ENCODE measurements around the gene CEP72. TPM values are rescaled to one million over a fixed set of nuclear protein-coding genes. Genes with fewer than 3 reads are reported as not detected.
"Not testable (repeated sequence)": the region's sequence is repeated elsewhere in the genome, so short reads cannot be mapped to it uniquely, and the experiment has no call there.

CEP72 gene
- total RNA-seq, 6 experiments from 2014 or later = 2.9 to 5.0 (median 4.0) TPM

DNA sequence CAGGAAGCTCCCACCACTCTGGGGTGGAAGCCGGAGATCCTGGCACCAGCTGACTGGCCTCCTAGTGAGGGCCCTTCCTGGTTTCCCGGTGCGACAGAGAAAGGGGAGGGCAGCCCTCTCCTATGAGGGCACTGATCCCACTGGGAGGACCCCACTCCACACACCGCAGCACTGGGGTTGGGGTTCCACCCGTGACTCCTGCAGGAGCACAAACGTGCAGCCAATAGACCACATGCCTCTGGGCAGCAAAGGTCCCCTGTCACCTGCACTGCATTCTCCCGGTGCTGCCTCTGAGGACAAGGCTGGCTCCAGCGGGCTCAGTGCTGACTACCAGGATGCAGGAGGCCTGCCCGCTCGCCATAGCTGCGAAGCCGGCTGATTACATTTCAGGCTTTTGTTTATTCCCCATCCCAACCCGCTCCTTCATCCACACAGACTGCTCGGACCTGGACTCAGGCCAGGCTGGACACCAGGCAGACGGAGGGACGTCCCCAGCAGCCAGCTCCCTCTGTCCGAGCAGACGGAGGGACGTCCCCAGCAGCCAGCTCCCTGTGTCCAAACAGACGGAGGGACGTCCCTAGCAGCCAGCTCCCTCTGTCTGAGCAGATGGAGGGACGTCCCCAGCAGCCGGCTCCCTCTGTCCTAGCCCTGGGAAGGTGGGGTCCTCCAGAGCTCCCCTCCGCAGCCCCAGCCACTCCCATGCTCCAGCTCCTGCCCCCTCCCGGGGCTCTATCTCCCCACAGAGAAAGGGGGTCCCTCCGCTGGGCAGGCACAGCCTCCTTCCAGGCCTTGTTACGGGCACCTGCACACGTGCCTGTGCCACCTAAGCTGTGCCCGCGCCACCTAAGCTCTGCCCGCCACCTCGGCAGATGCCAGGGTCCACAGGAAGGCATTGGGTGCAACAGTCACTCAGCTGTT lies 8.8 kb upstream of the CEP72 start:
- TF ChIP-seq, protein P1, sequence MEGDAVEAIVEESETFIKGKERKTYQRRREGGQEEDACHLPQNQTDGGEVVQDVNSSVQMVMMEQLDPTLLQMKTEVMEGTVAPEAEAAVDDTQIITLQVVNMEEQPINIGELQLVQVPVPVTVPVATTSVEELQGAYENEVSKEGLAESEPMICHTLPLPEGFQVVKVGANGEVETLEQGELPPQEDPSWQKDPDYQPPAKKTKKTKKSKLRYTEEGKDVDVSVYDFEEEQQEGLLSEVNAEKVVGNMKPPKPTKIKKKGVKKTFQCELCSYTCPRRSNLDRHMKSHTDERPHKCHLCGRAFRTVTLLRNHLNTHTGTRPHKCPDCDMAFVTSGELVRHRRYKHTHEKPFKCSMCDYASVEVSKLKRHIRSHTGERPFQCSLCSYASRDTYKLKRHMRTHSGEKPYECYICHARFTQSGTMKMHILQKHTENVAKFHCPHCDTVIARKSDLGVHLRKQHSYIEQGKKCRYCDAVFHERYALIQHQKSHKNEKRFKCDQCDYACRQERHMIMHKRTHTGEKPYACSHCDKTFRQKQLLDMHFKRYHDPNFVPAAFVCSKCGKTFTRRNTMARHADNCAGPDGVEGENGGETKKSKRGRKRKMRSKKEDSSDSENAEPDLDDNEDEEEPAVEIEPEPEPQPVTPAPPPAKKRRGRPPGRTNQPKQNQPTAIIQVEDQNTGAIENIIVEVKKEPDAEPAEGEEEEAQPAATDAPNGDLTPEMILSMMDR (IDR thresholded peaks at IDR 0.05) = no peak
- no peaks in the 10 kb centered on the region for H3K36me3 Mint-ChIP-seq (ENCODE audit: low read depth)
- no peak for DNase-seq
- H3K4me1 Mint-ChIP-seq (ENCODE audit: low read depth) = no peaks in the 10 kb centered on the region
- H3K4me3 Mint-ChIP-seq = no peak overlapping the region
- H3K27me3 Mint-ChIP-seq (ENCODE audit: insufficient read depth) = peaks cover 41% of the 10 kb centered on the region
- H3K27ac Mint-ChIP-seq = no peak overlapping the region
- H3K9me3 Mint-ChIP-seq = no peaks in the 10 kb centered on the region

DNA sequence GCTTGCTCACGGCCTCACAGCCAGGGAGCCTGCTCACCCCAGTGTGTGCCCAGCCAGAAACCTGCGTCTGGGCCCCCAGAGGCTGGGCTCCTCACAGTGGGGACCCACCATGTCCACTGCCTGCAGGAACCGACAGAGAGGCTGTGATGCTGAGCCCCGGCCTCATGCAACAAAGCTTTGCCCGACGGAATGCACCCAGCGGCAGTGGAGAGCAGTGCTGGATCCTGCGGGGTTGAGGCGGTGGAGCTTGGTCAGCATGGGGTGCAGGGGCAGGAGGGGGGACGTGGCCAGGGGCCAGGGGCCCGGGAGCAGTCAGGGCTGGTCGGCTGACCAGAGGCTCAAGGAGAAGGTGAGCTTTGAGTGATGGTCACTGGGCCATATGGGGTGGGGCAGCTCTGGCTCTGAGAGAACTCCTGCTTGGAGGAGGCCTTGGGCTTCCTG lies 7.7 kb upstream of the CEP72 start:
- Mint-ChIP-seq H3K4me3 (no peak overlapping the region), H3K36me3 (ENCODE audit: low read depth) (no peaks in the 10 kb centered on the region), H3K9me3 (no peaks in the 10 kb centered on the region), H3K4me1 (ENCODE audit: low read depth) (no peaks in the 10 kb centered on the region), H3K27me3 (ENCODE audit: insufficient read depth) (peaks cover 40% of the 10 kb centered on the region), H3K27ac (no peak overlapping the region)
- no peak for DNase-seq
- TF ChIP-seq, protein P1 (IDR thresholded peaks at IDR 0.05) = no peak

DNA sequence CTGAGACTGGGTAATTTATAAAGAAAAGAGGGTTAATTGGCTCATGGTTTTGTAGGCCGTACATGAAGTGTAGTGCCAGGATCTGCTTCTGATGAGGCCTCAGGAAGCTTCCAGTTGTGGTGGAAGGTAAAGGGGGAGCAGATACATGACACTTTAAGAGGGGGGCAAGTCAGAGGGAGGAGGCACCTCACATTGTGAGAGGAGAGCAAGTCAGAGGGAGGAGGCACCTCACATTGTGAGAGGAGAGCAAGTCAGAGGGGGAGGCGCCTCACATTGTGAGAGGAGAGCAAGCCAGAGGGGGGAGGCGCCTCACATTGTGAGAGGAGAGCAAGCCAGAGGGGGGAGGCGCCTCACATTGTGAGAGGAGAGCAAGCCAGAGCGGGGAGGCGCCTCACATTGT lies 7.0 kb upstream of the CEP72 start:
- not testable (repeated sequence) for H3K9me3 Mint-ChIP-seq; DNase-seq; H3K27ac Mint-ChIP-seq; H3K4me3 Mint-ChIP-seq; H3K36me3 Mint-ChIP-seq (ENCODE audit: low read depth); H3K4me1 Mint-ChIP-seq (ENCODE audit: low read depth)
- peaks cover 41% of the 10 kb centered on the region for H3K27me3 Mint-ChIP-seq (ENCODE audit: insufficient read depth)

DNA sequence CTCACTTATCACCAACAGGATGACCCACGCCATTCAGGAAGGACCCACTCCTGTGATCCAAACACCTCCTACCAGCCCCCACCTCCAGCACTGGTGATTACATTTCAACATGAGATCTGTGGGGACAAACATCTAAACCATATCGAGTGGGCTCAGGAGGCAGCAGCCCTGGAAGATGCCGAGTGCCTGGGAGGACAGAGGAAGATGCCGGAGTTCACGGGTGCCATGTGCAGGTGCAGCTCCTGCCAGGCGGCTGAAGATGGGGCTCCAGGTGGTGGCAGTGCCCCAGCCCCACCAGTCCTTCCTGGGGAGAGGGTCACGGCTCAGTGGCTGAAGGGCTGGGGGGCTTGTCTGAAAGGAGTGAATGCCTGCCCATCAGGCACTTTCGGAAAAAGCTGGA lies 6.1 kb upstream of the CEP72 start:
- Mint-ChIP-seq H3K36me3 (ENCODE audit: low read depth) (no peaks in the 10 kb centered on the region), H3K4me1 (ENCODE audit: low read depth) (no peaks in the 10 kb centered on the region), H3K27me3 (ENCODE audit: insufficient read depth) (peaks cover 38% of the 10 kb centered on the region), H3K9me3 (no peaks in the 10 kb centered on the region), H3K4me3 (no peak overlapping the region), H3K27ac (no peak overlapping the region)
- DNase-seq = no peak
- TF ChIP-seq, protein P1 (IDR thresholded peaks at IDR 0.05) = no peak

DNA sequence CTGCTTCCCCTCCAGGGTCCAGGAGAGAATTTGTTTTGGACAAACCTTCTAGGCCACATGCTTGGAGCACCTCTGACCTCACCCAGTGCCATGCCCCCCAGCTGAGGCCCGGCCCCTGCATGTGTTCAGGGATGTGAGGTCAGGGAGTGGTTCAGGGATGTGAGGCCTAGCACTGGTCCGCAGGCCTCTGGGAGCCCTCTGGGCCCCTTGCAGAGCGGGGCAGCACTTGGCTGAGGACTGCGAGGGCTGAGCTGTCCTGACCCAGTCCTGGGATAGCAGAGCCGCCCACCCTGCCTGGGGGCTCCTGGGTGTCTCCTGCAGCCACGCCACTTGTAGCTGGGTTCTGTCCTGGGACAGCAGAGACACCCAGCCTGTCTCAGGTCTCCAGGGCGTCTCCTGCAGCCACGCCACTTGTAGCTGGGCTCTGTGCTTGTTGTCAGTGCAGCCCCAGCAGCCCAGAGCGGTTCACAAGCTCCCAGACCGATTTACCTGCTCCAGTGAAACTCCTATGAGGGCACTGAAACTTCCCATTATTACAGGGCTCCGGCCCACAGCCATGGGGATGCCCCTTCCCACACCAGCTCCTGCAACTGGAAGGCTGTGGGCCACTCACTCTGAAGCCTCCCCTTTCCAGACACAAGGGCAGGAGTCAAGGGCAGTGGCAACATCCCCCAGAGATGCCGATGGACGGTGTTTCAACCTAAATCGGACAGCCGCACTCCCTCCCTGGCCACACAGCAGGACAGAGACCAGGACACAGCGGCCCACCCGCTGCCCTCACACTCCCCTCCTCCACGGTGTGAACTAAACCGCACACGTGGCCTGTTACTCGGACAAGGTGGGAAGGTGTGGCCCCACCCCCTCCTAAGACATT lies 5.4 kb upstream of the CEP72 start:
- Mint-ChIP-seq H3K4me1 (ENCODE audit: low read depth) (peaks cover 5% of the 10 kb centered on the region; the same call in 1 of the 2 replicates), H3K27ac (no peak overlapping the region), H3K4me3 (no peak overlapping the region), H3K27me3 (ENCODE audit: insufficient read depth) (peaks cover 38% of the 10 kb centered on the region), H3K36me3 (ENCODE audit: low read depth) (no peaks in the 10 kb centered on the region), H3K9me3 (no peaks in the 10 kb centered on the region)
- TF ChIP-seq, protein P1 (IDR thresholded peaks at IDR 0.05) = no peak
- no peak for DNase-seq

Measured in HFFc6 (cell line).